ENCODE results near the gene NEUROD1. TPM values are rescaled to one million over a fixed set of nuclear protein-coding genes. Genes with fewer than 3 reads are reported as not detected.

The NEUROD1 gene
- total and polyA plus RNA-seq, 8 donors = 1.4 to 52.8 (median 5.5) TPM

DNA sequence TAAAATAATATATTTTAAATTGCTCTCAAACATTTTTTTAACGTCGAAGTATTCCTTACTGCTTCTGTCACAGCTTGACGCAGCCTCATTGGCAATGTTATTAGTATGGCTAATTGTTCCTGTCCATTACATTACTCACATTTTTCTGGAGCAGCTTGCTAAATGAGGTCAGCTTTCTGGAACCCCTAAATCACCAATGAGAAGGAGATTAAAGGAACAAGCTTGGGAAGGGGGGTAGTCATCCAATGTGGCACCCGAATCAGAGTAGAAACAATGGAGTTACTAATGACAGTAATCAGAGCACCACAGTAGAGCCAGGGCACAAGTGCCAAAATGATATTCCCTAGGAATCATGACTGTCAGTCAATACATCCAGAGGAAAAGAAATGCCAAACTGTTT, 5.1 kb downstream of the NEUROD1 start:
- DNase-seq = no peak
- ATAC-seq = no peak
- Histone ChIP-seq H3K36me3 (no peaks in the 10 kb centered on the region), H3K9me3 (no peaks in the 10 kb centered on the region), H3K4me1 (no peaks in the 10 kb centered on the region), H3K27me3 (peaks cover 0 to 41% (median 7%) of the 10 kb centered on the region in 4 donors), H3K27ac (no peak overlapping the region), H3K4me3 (no peak overlapping the region)
- TF ChIP-seq, protein P1, sequence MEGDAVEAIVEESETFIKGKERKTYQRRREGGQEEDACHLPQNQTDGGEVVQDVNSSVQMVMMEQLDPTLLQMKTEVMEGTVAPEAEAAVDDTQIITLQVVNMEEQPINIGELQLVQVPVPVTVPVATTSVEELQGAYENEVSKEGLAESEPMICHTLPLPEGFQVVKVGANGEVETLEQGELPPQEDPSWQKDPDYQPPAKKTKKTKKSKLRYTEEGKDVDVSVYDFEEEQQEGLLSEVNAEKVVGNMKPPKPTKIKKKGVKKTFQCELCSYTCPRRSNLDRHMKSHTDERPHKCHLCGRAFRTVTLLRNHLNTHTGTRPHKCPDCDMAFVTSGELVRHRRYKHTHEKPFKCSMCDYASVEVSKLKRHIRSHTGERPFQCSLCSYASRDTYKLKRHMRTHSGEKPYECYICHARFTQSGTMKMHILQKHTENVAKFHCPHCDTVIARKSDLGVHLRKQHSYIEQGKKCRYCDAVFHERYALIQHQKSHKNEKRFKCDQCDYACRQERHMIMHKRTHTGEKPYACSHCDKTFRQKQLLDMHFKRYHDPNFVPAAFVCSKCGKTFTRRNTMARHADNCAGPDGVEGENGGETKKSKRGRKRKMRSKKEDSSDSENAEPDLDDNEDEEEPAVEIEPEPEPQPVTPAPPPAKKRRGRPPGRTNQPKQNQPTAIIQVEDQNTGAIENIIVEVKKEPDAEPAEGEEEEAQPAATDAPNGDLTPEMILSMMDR (IDR thresholded peaks at IDR 0.05) = no peak
- FAIRE-seq = no peak
- intact Hi-C loops (cut with DNase I) = no loop called here
- 22% methylated on average over 4 of the region's 4 CpGs for WGBS, 2 donors

GRCh38 chr2:181674461-181674860, 5.9 kb downstream of the NEUROD1 start:
- Histone ChIP-seq H3K36me3 (no peaks in the 10 kb centered on the region), H3K27me3 (peaks cover 0 to 34% (median 7%) of the 10 kb centered on the region in 4 donors), H3K9me3 (no peaks in the 10 kb centered on the region), H3K4me3 (no peak overlapping the region), H3K27ac (no peak overlapping the region), H3K4me1 (no peaks in the 10 kb centered on the region)
- DNase-seq = no peak
- TF ChIP-seq, protein P1 (IDR thresholded peaks at IDR 0.05) = no peak
- ATAC-seq = no peak
- intact Hi-C loops (cut with DNase I) = no loop called here
- no peak for FAIRE-seq

DNA sequence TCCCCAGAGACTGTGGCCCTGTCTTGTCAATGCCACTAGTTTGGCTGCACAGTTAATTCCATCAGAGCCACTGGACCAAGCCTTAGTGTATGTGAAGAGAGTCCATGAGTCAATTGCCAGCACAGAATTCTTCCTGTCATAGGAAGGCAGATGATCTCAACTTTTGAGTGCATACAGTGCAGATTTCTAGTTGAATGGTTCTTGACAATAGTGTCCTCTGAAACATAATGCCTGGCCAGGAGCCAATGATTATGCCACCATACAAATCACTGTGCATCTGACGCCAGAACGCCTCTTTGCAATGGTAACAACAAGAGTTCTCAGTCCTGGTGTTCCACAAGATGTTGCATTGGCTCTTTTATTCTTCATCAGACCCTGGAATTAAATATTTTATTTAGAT, 7.1 kb downstream of the NEUROD1 start:
- H3K4me1 ChIP-seq = no peaks in the 10 kb centered on the region
- ATAC-seq = no peak
- H3K27ac ChIP-seq = no peak overlapping the region
- TF ChIP-seq, protein P1 (IDR thresholded peaks at IDR 0.05) = no peak
- FAIRE-seq = no peak
- no peak overlapping the region for H3K4me3 ChIP-seq
- no peak for DNase-seq
- WGBS, 2 donors = 49 to 60% methylated on average over 2 of the region's 2 CpGs
- H3K9me3 ChIP-seq = no peaks in the 10 kb centered on the region
- no peaks in the 10 kb centered on the region for H3K36me3 ChIP-seq
- H3K27me3 ChIP-seq = peaks cover 0 to 21% (median 7%) of the 10 kb centered on the region in 4 donors
- intact Hi-C loops (cut with DNase I) = no loop called here

GRCh38 chr2:181672255-181673008, 7.9 kb downstream of the NEUROD1 start:
- TF ChIP-seq, protein P1 (IDR thresholded peaks at IDR 0.05) = no peak
- ATAC-seq (no peak), DNase-seq (no peak), FAIRE-seq (no peak)
- H3K4me3 ChIP-seq = no peak overlapping the region
- no peak overlapping the region for H3K27ac ChIP-seq
- peaks cover 0 to 14% (median 5%) of the 10 kb centered on the region in 4 donors for H3K27me3 ChIP-seq
- H3K9me3 ChIP-seq = no peaks in the 10 kb centered on the region
- H3K36me3 ChIP-seq = no peaks in the 10 kb centered on the region
- H3K4me1 ChIP-seq = no peaks in the 10 kb centered on the region
- intact Hi-C loops (cut with DNase I) = no loop called here

DNA sequence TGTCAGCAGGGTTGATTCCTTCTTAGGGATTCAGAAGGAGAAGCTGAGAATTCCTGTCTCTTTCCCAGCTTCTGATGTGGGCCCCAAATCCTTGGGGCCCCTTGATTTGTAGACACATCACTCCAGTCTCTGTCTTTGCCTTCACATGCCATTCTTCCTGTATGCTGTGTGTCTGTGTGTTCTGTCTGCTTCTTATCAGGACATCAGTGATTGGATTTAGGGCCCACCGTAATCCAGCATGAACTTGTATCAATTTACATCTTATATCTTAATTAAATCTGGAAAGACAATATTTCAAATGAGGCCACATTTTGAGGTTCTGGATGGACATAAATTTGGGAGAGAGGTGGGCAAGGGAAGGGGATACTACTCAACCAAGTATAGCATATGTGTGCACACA, 9.7 kb downstream of the NEUROD1 start:
- DNase-seq = no peak
- intact Hi-C loops (cut with DNase I) = no loop called here
- 63 to 70% methylated on average over 1 of the region's 1 CpG for WGBS, 2 donors
- no peak for FAIRE-seq
- TF ChIP-seq, protein P1 (IDR thresholded peaks at IDR 0.05) = no peak
- H3K27ac ChIP-seq = no peak overlapping the region
- no peaks in the 10 kb centered on the region for H3K4me1 ChIP-seq
- no peak overlapping the region for H3K4me3 ChIP-seq
- H3K27me3 ChIP-seq = no peaks in the 10 kb centered on the region
- ATAC-seq = no peak
- no peaks in the 10 kb centered on the region for H3K9me3 ChIP-seq
- H3K36me3 ChIP-seq = no peaks in the 10 kb centered on the region

Measured in pancreas (tissue), 10 donors.